PC-3 (cell line): ENCODE data around the gene RAD9A. TPM values are rescaled to one million over a fixed set of nuclear protein-coding genes. Genes with fewer than 3 reads are reported as not detected.
A peak's percentile ranks its signal among the peaks of the same experiment; 100 is the strongest.

Source experiments
- ATAC-seq: fragments of 200-7000 bp; cut with Tn5 transposase; 2 replicates; pipeline ENCODE4 v1.9.1; 2020; ENCODE audit warnings: mild to moderate bottlenecking, moderate library complexity
- BruUV-seq: library from RNA; stranded (reverse); fragments of 400-500 nt; replicated peaks from 2 replicates; lab custom pipeline; 2021; lab: Mats Ljungman, UMichigan
- CTCF ChIA-PET: fragments of 300-600 bp; sonication (Branson Sonifier 250); formaldehyde crosslinking; loops from one replicate; lab custom pipeline; 2022; ENCODE audit warnings: antibody characterized with exemption; lab: Charles Lee
- POLR2A ChIA-PET: fragments of 300-600 bp; sonication (Branson Sonifier 250); formaldehyde crosslinking; loops from one replicate; lab custom pipeline; 2022; ENCODE audit warnings: antibody characterized with exemption; ENCODE audit not compliant: unreplicated experiment; lab: Charles Lee
- DNase-seq: peaks from one replicate; pipeline ENCODE4 v3.0.0-alpha.2; 2015
- H2AFZ ChIP-seq: fragments of 300-600 bp; sonication (generic); 2 replicates; pipeline ENCODE4 v1.6.0; 2016; ENCODE audit warnings: antibody characterized with exemption, low read length
- H3F3A ChIP-seq: fragments of 300-600 bp; sonication (generic); one replicate; pipeline ENCODE4 v1.6.0; 2017; ENCODE audit warnings: antibody characterized with exemption, low read length, control low read depth, mild to moderate bottlenecking; ENCODE audit not compliant: unreplicated experiment
- H3K27ac ChIP-seq: fragments of 300-600 bp; sonication (generic); 2 replicates; pipeline ENCODE4 v1.5.1; 2016; ENCODE audit warnings: mild to moderate bottlenecking, low read length
- H3K27me3 ChIP-seq: fragments of 300-600 bp; sonication (generic); 2 replicates; pipeline ENCODE4 v1.6.1; 2016; ENCODE audit warnings: low read length, mixed read lengths
- H3K36me3 ChIP-seq: fragments of 300-600 bp; sonication (generic); 2 replicates; pipeline ENCODE4 v1.6.1; 2016; ENCODE audit warnings: low read depth, mixed run types, low read length, mixed read lengths
- H3K4me1 ChIP-seq: fragments of 300-600 bp; sonication (generic); 2 replicates; pipeline ENCODE4 v1.5.1; 2016; ENCODE audit warnings: low read length; ENCODE audit not compliant: insufficient read depth
- H3K4me2 ChIP-seq: fragments of 300-600 bp; sonication (generic); 2 replicates; pipeline ENCODE4 v1.6.0; 2016; ENCODE audit warnings: low read length
- H3K4me3 ChIP-seq: fragments of 300-600 bp; sonication (generic); 2 replicates; pipeline ENCODE4 v1.5.1; 2016; ENCODE audit warnings: mild to moderate bottlenecking, low read length, mixed read lengths
- H3K79me2 ChIP-seq: fragments of 300-600 bp; sonication (generic); 2 replicates; pipeline ENCODE4 v1.6.1; 2017; ENCODE audit warnings: low read length, mixed read lengths
- H3K9ac ChIP-seq: fragments of 300-600 bp; sonication (generic); 2 replicates; pipeline ENCODE4 v1.6.0; 2016; ENCODE audit warnings: mild to moderate bottlenecking, low read length
- H3K9me2 ChIP-seq: fragments of 300-600 bp; sonication (generic); replicated peaks from 2 replicates; pipeline ENCODE4 v1.6.1; 2016; ENCODE audit warnings: mixed run types, low read length, mixed read lengths
- H3K9me3 ChIP-seq: fragments of 300-600 bp; sonication (generic); 2 replicates; pipeline ENCODE4 v1.6.1; 2016; ENCODE audit warnings: low read length, mixed read lengths
- H4K20me1 ChIP-seq: fragments of 300-600 bp; sonication (generic); 2 replicates; pipeline ENCODE4 v1.6.1; 2016; ENCODE audit warnings: low read length, mixed read lengths
- EZH2 ChIP-seq: fragments of 300-600 bp; sonication (generic); IDR thresholded peaks from one replicate; pipeline ENCODE4 v1.6.1; 2017; ENCODE audit warnings: antibody characterized with exemption, mild to moderate bottlenecking, low read length; ENCODE audit not compliant: unreplicated experiment
- EZH2phosphoT487 ChIP-seq: fragments of 300-600 bp; sonication (generic); IDR thresholded peaks from 2 replicates; pipeline ENCODE4 v1.6.1; 2018; ENCODE audit warnings: mild to moderate bottlenecking, antibody characterized with exemption, low read length, borderline replicate concordance
- intact Hi-C: fragments of 100-400 bp; cut with micrococcal nuclease; formaldehyde crosslinking; loops from 2 replicates; pipeline ENCODE4 v1.9.0; 2023
- total RNA-seq: library from RNA; depleted of rRNA; stranded (reverse); fragments of >200 nt; gene quantifications from 2 replicates; pipeline ENCODE4 v1.2.3, GENCODE V29; 2014
- TF ChIP-seq, protein P1 (sequence below): fragments of 300-600 bp; sonication (generic); conservative IDR thresholded peaks from 2 replicates; pipeline ENCODE4 v1.5.1; 2017; ENCODE audit warnings: antibody characterized with exemption, low read depth, mild to moderate bottlenecking, low read length

RAD9A gene
- total RNA-seq, 1 experiment from 2014 or later, result 45.5 TPM

DNA sequence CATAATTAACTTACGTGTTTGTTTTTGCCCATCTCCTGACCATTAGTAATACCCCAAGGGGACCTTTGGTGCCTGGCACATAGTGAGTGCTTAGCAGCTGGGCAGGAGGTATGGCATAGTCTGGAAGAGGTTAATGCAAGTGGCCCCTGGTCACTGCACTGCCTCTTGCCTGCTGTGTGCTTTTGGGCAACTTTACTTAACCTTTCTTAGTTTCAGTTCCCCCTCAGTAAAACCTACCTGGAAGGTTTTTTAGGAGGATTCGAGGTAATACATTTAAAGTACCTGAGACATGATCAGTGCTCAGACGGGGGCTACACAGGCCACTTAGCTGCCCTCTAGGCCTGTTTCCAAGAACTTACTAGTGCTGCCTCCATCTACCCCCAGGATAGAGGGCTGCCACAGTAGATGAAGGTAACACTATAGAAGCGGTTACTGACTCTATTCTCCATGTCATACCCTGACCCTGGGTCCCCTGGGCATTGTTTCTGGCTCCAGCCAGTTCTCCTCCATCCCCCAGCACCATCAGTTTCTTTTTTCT is 41.8 kb upstream of the RAD9A start:
- DNase-seq (no peak), ATAC-seq (no peak)
- H3K27ac ChIP-seq, result no peak overlapping the region
- H3K36me3 ChIP-seq, result no peaks in the 10 kb centered on the region
- H3K9me3 ChIP-seq, result no peaks in the 10 kb centered on the region
- H3K4me1 ChIP-seq, result peaks cover 57% of the 10 kb centered on the region
- CTCF ChIA-PET, result no interaction called here
- H3K4me3 ChIP-seq, result no peak overlapping the region
- H4K20me1 ChIP-seq, result no peaks in the 10 kb centered on the region
- peaks cover 14% of the 10 kb centered on the region for H3K79me2 ChIP-seq
- no peak overlapping the region for H3K9ac ChIP-seq
- POLR2A ChIA-PET, result no interaction called here
- H2AFZ ChIP-seq, result no peak overlapping the region
- intact Hi-C loops, result no loop called here
- no peaks in the 10 kb centered on the region for H3K9me2 ChIP-seq
- H3K4me2 ChIP-seq, result no peak overlapping the region
- TF ChIP-seq, protein P1, sequence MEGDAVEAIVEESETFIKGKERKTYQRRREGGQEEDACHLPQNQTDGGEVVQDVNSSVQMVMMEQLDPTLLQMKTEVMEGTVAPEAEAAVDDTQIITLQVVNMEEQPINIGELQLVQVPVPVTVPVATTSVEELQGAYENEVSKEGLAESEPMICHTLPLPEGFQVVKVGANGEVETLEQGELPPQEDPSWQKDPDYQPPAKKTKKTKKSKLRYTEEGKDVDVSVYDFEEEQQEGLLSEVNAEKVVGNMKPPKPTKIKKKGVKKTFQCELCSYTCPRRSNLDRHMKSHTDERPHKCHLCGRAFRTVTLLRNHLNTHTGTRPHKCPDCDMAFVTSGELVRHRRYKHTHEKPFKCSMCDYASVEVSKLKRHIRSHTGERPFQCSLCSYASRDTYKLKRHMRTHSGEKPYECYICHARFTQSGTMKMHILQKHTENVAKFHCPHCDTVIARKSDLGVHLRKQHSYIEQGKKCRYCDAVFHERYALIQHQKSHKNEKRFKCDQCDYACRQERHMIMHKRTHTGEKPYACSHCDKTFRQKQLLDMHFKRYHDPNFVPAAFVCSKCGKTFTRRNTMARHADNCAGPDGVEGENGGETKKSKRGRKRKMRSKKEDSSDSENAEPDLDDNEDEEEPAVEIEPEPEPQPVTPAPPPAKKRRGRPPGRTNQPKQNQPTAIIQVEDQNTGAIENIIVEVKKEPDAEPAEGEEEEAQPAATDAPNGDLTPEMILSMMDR, result no peak
- TF ChIP-seq EZH2 (no peak), EZH2phosphoT487 (no peak)
- H3F3A ChIP-seq, result peaks cover 18% of the 10 kb centered on the region
- BruUV-seq, result no TSS peak
- no peaks in the 10 kb centered on the region for H3K27me3 ChIP-seq

DNA sequence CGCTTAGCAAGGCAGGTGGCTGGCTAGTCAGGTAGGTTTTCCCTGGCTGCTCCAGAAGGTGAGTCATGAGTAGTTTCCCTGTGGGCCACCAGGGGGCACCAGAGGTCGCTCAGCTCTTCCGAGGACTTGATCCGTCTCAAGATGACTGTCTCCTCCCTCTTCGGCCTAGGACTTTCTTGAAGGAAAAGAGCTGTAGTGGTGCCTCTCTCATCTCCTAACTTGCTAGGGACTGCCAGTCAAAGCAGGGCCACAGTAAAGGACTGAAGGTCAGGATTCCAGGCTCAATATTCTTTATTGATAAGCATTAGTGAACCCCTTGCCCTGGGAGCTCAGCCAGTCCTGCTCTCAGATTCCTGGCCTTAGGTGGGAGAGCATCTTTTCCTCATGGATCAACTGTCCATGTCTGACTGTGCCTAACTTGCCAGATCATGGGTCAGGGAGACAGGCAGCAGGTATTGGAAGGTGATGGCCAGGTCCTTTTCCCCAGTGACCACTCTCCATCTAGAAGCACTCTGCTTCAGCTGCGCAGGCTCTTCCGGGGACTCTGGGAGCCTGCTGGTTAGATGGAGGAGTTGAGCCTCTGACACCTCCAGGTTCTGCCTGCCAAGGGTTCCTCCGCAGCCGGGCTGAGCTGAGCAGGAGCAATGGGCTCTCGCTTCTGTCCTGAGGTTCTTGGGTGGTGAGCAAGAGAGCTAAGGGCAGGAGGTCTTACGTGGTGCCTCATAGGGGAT is 40.3 kb upstream of the RAD9A start:
- Histone ChIP-seq H3F3A (peaks cover 16% of the 10 kb centered on the region), H3K27ac (peak overlapping the region; percentile 56), H3K79me2 (peaks cover 14% of the 10 kb centered on the region), H3K36me3 (no peaks in the 10 kb centered on the region), H3K9me3 (no peaks in the 10 kb centered on the region), H3K27me3 (no peaks in the 10 kb centered on the region), H2AFZ (no peak overlapping the region), H3K4me1 (peaks cover 60% of the 10 kb centered on the region), H3K4me3 (no peak overlapping the region), H3K4me2 (peak overlapping the region; percentile 40), H3K9ac (0 out of 2 replicates have a peak overlapping the region, but pooled peaks have one; percentile 8), H3K9me2 (no peaks in the 10 kb centered on the region), H4K20me1 (no peaks in the 10 kb centered on the region)
- BruUV-seq, result no TSS peak
- CTCF ChIA-PET, result interaction anchor here (0.5 to 1.6 kb wide), 11 partner anchors 11 to 295 kb away, joined by 3 to 26 read pairs (median 4); partner anchors contain the start of genes CLCF1, PPP1CA and RAD9A
- ATAC-seq (peak; percentile 4; the same call in 1 of the 2 replicates), DNase-seq (peak; percentile 94)
- POLR2A ChIA-PET, result interaction anchor here (0.6 kb wide), 1 partner anchor 29 kb away, joined by 14 read pairs; no protein-coding TSS in a partner anchor
- no peak for TF ChIP-seq EZH2
- no peak for TF ChIP-seq EZH2phosphoT487
- TF ChIP-seq, protein P1, result peak; percentile 97
- intact Hi-C loops, result loop anchor here (1.0 kb wide), 1 partner anchor 31 kb away; no protein-coding TSS in a partner anchor
